Muscle layer of colon (tissue), 2 donors: ENCODE results near the gene SLC38A1.

Experiments used
- H3K27ac ChIP-seq: one replicate; pipeline ENCODE4 v1.7.0; 2013; ENCODE audit warnings: low read depth, mild to moderate bottlenecking, low read length, moderate library complexity
- H3K27me3 ChIP-seq, 2 donors: one replicate each; pipeline ENCODE4 v1.7.0; 2013; ENCODE audit warnings: low read length in 2 of 2, mild to moderate bottlenecking in 2 of 2; ENCODE audit not compliant: insufficient read depth in 2 of 2, control insufficient read depth in 1 of 2
- H3K36me3 ChIP-seq: one replicate; pipeline ENCODE4 v1.7.0; 2013; ENCODE audit warnings: mild to moderate bottlenecking, low read length; ENCODE audit not compliant: insufficient read depth
- H3K4me1 ChIP-seq: one replicate; pipeline ENCODE4 v1.7.0; 2013; ENCODE audit warnings: mild to moderate bottlenecking, low read length; ENCODE audit not compliant: insufficient read depth
- H3K4me3 ChIP-seq, 2 donors: one replicate each; pipeline ENCODE4 v1.7.0; 2013; ENCODE audit warnings: low read length in 2 of 2, low read depth in 1 of 2, mild to moderate bottlenecking in 1 of 2, moderate library complexity in 1 of 2
- H3K9ac ChIP-seq: one replicate; pipeline ENCODE4 v1.7.0; 2013; ENCODE audit warnings: low read length
- H3K9me3 ChIP-seq: one replicate; pipeline ENCODE4 v1.7.0; 2013; ENCODE audit warnings: mild to moderate bottlenecking, low read length
- donor health status: abdominal sarcoma.
- donor health status: Adenocarcinoma of cecum.

Gene SLC38A1

GRCh38 chr12:46136249-46136648 lies 132.6 kb downstream of the SLC38A1 start:
- Histone ChIP-seq H3K9me3 (no peaks in the 10 kb centered on the region), H3K4me1 (no peaks in the 10 kb centered on the region), H3K9ac (no peak overlapping the region), H3K36me3 (no peaks in the 10 kb centered on the region), H3K4me3 (no peak overlapping the region), H3K27me3 (no peaks in the 10 kb centered on the region), H3K27ac (no peak overlapping the region)

- no peaks in the 10 kb centered on the region for H3K4me1 ChIP-seq
- H3K36me3 ChIP-seq: no peaks in the 10 kb centered on the region
- no peak overlapping the region for H3K4me3 ChIP-seq
- H3K9me3 ChIP-seq: no peaks in the 10 kb centered on the region
- H3K27me3 ChIP-seq: no peaks in the 10 kb centered on the region
- no peak overlapping the region for H3K9ac ChIP-seq
- H3K27ac ChIP-seq: no peak overlapping the region
Measured at GRCh38 chr12:46135750-46136149, 133.1 kb downstream of the SLC38A1 start.

- Histone ChIP-seq H3K4me3 (no peak overlapping the region), H3K4me1 (no peaks in the 10 kb centered on the region), H3K27me3 (no peaks in the 10 kb centered on the region), H3K9ac (no peak overlapping the region), H3K27ac (no peak overlapping the region), H3K9me3 (no peaks in the 10 kb centered on the region), H3K36me3 (no peaks in the 10 kb centered on the region)
Measured at GRCh38 chr12:46134852-46135251, 134.0 kb downstream of the SLC38A1 start.

GRCh38 chr12:46134205-46134811 lies 134.5 kb downstream of the SLC38A1 start:
- Histone ChIP-seq H3K27ac (no peak overlapping the region), H3K9ac (no peak overlapping the region), H3K4me1 (no peaks in the 10 kb centered on the region), H3K4me3 (no peak overlapping the region), H3K9me3 (no peaks in the 10 kb centered on the region), H3K36me3 (no peaks in the 10 kb centered on the region), H3K27me3 (no peaks in the 10 kb centered on the region)

GRCh38 chr12:46133751-46134150 lies 135.1 kb downstream of the SLC38A1 start:
- Histone ChIP-seq H3K4me1 (no peaks in the 10 kb centered on the region), H3K9me3 (no peaks in the 10 kb centered on the region), H3K4me3 (no peak overlapping the region), H3K27me3 (no peaks in the 10 kb centered on the region), H3K9ac (no peak overlapping the region), H3K27ac (no peak overlapping the region), H3K36me3 (no peaks in the 10 kb centered on the region)
